DMS 273 treated with DMSO at 0.1 percent for 48 hours (cell line): ENCODE results near the gene PTCD3.

Experiments used
- DNase-seq: peaks from one replicate; lab custom pipeline; 2025; lab: John Stamatoyannopoulos, UW

Gene PTCD3

GRCh38 chr2:86082756-86083155 is 23.3 kb upstream of the PTCD3 start:
- no peak for DNase-seq

- no peak for DNase-seq
Measured at GRCh38 chr2:86087936-86088850, 17.8 kb upstream of the PTCD3 start.

GRCh38 chr2:86094229-86094628 is 11.8 kb upstream of the PTCD3 start:
- DNase-seq, result no peak

- no peak for DNase-seq
Measured at GRCh38 chr2:86097114-86097896, 8.7 kb upstream of the PTCD3 start.

GRCh38 chr2:86097913-86098312 is 8.1 kb upstream of the PTCD3 start:
- no peak for DNase-seq

- DNase-seq, result no peak
Measured at GRCh38 chr2:86102157-86102556, 3.9 kb upstream of the PTCD3 start.

- DNase-seq, result peak; percentile 94
Measured at GRCh38 chr2:86105252-86105968, 625 bp upstream of the PTCD3 start, which contains the start of gene POLR1A. TSS of gene POLR1A (minus strand) at chr2:86105886. CDS start at chr2:86105776, 110 bp downstream.

- no peak for DNase-seq
Measured at GRCh38 chr2:86107031-86107430, 996 bp downstream of the PTCD3 start.

GRCh38 chr2:86118130-86118529 is 12.1 kb downstream of the PTCD3 start:
- DNase-seq, result no peak

- DNase-seq, result no peak
Measured at GRCh38 chr2:86123328-86123925, 17.4 kb downstream of the PTCD3 start.

- DNase-seq, result no peak
Measured at GRCh38 chr2:86124683-86125082, 18.6 kb downstream of the PTCD3 start.

- no peak for DNase-seq
Measured at GRCh38 chr2:86134709-86135108, 28.7 kb downstream of the PTCD3 start.

- no peak for DNase-seq
Measured at GRCh38 chr2:86135653-86136052, 29.6 kb downstream of the PTCD3 start.

GRCh38 chr2:86136141-86136540 is 30.1 kb downstream of the PTCD3 start:
- DNase-seq, result no peak

- DNase-seq, result no peak
Measured at GRCh38 chr2:86138736-86139625, 32.9 kb downstream of the PTCD3 start.

- DNase-seq, result no peak
Measured at GRCh38 chr2:86139981-86140380, 33.9 kb downstream of the PTCD3 start.

- DNase-seq, result no peak
Measured at GRCh38 chr2:86140969-86141392, 34.9 kb downstream of the PTCD3 start.

GRCh38 chr2:86142436-86143257 is 36.6 kb downstream of the PTCD3 start:
- DNase-seq, result no peak

- no peak for DNase-seq
Measured at GRCh38 chr2:86143307-86143706, 37.3 kb downstream of the PTCD3 start.
